Measurements from ENCODE around the gene VAMP2.

DNA sequence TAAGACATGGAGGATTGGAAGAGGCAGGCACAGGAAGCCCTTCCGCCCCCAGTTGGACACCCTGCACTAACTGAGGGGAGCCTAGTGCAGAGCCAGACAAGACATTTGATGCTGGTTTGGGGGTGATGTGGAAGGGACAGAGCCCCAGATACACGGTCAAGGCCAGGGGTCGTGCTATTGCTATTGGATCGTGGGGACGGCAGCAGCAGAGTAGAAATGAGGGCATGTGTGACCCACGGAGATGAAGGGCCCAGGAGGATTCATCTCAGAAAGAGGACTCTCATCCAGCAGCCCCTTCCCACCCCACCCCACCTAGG, 2.0 kb upstream of the VAMP2 start:
- no peak for TF ChIP-seq RAD21 (IDR thresholded peaks at IDR 0.05; ENCODE audit: insufficient read depth, low read depth, low read length)
- TF ChIP-seq, protein P1, sequence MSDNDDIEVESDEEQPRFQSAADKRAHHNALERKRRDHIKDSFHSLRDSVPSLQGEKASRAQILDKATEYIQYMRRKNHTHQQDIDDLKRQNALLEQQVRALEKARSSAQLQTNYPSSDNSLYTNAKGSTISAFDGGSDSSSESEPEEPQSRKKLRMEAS (IDR thresholded peaks at IDR 0.05; ENCODE audit: low read depth, low read length) = no peak
- no peak for TF ChIP-seq ZBED1 (IDR thresholded peaks at IDR 0.05; ENCODE audit: borderline replicate concordance)
- TF ChIP-seq, protein P2, sequence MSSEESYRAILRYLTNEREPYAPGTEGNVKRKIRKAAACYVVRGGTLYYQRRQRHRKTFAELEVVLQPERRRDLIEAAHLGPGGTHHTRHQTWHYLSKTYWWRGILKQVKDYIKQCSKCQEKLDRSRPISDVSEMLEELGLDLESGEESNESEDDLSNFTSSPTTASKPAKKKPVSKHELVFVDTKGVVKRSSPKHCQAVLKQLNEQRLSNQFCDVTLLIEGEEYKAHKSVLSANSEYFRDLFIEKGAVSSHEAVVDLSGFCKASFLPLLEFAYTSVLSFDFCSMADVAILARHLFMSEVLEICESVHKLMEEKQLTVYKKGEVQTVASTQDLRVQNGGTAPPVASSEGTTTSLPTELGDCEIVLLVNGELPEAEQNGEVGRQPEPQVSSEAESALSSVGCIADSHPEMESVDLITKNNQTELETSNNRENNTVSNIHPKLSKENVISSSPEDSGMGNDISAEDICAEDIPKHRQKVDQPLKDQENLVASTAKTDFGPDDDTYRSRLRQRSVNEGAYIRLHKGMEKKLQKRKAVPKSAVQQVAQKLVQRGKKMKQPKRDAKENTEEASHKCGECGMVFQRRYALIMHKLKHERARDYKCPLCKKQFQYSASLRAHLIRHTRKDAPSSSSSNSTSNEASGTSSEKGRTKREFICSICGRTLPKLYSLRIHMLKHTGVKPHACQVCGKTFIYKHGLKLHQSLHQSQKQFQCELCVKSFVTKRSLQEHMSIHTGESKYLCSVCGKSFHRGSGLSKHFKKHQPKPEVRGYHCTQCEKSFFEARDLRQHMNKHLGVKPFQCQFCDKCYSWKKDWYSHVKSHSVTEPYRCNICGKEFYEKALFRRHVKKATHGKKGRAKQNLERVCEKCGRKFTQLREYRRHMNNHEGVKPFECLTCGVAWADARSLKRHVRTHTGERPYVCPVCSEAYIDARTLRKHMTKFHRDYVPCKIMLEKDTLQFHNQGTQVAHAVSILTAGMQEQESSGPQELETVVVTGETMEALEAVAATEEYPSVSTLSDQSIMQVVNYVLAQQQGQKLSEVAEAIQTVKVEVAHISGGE (CRISPR knock-in tag; IDR thresholded peaks at IDR 0.05) = no peak
- no peak for TF ChIP-seq RFX5 (IDR thresholded peaks at IDR 0.05; ENCODE audit: low read depth, low read length)
- TF ChIP-seq, protein P3, sequence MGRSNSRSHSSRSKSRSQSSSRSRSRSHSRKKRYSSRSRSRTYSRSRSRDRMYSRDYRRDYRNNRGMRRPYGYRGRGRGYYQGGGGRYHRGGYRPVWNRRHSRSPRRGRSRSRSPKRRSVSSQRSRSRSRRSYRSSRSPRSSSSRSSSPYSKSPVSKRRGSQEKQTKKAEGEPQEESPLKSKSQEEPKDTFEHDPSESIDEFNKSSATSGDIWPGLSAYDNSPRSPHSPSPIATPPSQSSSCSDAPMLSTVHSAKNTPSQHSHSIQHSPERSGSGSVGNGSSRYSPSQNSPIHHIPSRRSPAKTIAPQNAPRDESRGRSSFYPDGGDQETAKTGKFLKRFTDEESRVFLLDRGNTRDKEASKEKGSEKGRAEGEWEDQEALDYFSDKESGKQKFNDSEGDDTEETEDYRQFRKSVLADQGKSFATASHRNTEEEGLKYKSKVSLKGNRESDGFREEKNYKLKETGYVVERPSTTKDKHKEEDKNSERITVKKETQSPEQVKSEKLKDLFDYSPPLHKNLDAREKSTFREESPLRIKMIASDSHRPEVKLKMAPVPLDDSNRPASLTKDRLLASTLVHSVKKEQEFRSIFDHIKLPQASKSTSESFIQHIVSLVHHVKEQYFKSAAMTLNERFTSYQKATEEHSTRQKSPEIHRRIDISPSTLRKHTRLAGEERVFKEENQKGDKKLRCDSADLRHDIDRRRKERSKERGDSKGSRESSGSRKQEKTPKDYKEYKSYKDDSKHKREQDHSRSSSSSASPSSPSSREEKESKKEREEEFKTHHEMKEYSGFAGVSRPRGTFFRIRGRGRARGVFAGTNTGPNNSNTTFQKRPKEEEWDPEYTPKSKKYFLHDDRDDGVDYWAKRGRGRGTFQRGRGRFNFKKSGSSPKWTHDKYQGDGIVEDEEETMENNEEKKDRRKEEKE (IDR thresholded peaks at IDR 0.05) = no peak
- TF ChIP-seq, protein P4, sequence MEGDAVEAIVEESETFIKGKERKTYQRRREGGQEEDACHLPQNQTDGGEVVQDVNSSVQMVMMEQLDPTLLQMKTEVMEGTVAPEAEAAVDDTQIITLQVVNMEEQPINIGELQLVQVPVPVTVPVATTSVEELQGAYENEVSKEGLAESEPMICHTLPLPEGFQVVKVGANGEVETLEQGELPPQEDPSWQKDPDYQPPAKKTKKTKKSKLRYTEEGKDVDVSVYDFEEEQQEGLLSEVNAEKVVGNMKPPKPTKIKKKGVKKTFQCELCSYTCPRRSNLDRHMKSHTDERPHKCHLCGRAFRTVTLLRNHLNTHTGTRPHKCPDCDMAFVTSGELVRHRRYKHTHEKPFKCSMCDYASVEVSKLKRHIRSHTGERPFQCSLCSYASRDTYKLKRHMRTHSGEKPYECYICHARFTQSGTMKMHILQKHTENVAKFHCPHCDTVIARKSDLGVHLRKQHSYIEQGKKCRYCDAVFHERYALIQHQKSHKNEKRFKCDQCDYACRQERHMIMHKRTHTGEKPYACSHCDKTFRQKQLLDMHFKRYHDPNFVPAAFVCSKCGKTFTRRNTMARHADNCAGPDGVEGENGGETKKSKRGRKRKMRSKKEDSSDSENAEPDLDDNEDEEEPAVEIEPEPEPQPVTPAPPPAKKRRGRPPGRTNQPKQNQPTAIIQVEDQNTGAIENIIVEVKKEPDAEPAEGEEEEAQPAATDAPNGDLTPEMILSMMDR (IDR thresholded peaks at IDR 0.05 in 2 of 3, conservative IDR thresholded peaks at IDR 0.05 in 1 of 3; ENCODE audit: control insufficient read depth in 2 of 3, extremely low read depth in 1 of 3, insufficient read depth in 1 of 3, low read depth in 3 of 3, low read length in 3 of 3) = no peak
- TF ChIP-seq RELA (IDR thresholded peaks at IDR 0.05; ENCODE audit: borderline replicate concordance, partially characterized antibody) = no peak
- no peak for TF ChIP-seq POLR2A (IDR thresholded peaks at IDR 0.05; ENCODE audit: low read depth, low read length)
- no peak for TF ChIP-seq POLR2AphosphoS2 (IDR thresholded peaks at IDR 0.05; ENCODE audit: low read depth, low read length)
- no peak for TF ChIP-seq POLR2AphosphoS5 (IDR thresholded peaks at IDR 0.05; ENCODE audit: low read length)
- TF ChIP-seq, protein P5, sequence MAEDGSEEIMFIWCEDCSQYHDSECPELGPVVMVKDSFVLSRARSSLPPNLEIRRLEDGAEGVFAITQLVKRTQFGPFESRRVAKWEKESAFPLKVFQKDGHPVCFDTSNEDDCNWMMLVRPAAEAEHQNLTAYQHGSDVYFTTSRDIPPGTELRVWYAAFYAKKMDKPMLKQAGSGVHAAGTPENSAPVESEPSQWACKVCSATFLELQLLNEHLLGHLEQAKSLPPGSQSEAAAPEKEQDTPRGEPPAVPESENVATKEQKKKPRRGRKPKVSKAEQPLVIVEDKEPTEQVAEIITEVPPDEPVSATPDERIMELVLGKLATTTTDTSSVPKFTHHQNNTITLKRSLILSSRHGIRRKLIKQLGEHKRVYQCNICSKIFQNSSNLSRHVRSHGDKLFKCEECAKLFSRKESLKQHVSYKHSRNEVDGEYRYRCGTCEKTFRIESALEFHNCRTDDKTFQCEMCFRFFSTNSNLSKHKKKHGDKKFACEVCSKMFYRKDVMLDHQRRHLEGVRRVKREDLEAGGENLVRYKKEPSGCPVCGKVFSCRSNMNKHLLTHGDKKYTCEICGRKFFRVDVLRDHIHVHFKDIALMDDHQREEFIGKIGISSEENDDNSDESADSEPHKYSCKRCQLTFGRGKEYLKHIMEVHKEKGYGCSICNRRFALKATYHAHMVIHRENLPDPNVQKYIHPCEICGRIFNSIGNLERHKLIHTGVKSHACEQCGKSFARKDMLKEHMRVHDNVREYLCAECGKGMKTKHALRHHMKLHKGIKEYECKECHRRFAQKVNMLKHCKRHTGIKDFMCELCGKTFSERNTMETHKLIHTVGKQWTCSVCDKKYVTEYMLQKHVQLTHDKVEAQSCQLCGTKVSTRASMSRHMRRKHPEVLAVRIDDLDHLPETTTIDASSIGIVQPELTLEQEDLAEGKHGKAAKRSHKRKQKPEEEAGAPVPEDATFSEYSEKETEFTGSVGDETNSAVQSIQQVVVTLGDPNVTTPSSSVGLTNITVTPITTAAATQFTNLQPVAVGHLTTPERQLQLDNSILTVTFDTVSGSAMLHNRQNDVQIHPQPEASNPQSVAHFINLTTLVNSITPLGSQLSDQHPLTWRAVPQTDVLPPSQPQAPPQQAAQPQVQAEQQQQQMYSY (CRISPR knock-in tag; IDR thresholded peaks at IDR 0.05) = no peak
- no peak for TF ChIP-seq CREM (IDR thresholded peaks at IDR 0.05; ENCODE audit: low read depth)

All from GM12878 (cell line).